ENCODE results near the gene ELK3. TPM values are rescaled to one million over a fixed set of nuclear protein-coding genes. Genes with fewer than 3 reads are reported as not detected.

The ELK3 gene
- total and polyA plus RNA-seq, 2 experiments from 2014 or later, result 5.5 to 8.3 TPM

- Histone ChIP-seq H3K27ac (ENCODE audit: low read depth) (no peak overlapping the region), H3K27me3 (ENCODE audit: insufficient read depth) (no peaks in the 10 kb centered on the region), H4K20me1 (replicated peaks; ENCODE audit: insufficient read depth) (no peaks in the 10 kb centered on the region; the same call in 1 of the 2 replicates), H3K79me2 (replicated peaks; ENCODE audit: insufficient read depth) (no peaks in the 10 kb centered on the region), H3K4me1 (ENCODE audit: insufficient read depth) (no peaks in the 10 kb centered on the region), H3K9me2 (ENCODE audit: insufficient read depth) (no peaks in the 10 kb centered on the region), H3K4me2 (no peak overlapping the region), H2AFZ (no peak overlapping the region), H3F3A (replicated peaks; ENCODE audit: low read depth) (no peaks in the 10 kb centered on the region), H3K36me3 (ENCODE audit: insufficient read depth) (no peaks in the 10 kb centered on the region), H3K4me3 (no peak overlapping the region)
- Mint-ChIP-seq H3K36me3 (ENCODE audit: low read depth) (no peaks in the 10 kb centered on the region), H3K9me3 (no peaks in the 10 kb centered on the region), H3K27me3 (ENCODE audit: insufficient read depth, low read depth, poor library complexity) (peaks cover 12% of the 10 kb centered on the region), H3K4me1 (peaks cover 5% of the 10 kb centered on the region), H3K27ac (no peak overlapping the region), H3K4me3 (no peak overlapping the region)
- no peak for DNase-seq (ENCODE audit: low spot score)
- no peak for ATAC-seq
- TF ChIP-seq NANOG (IDR thresholded peaks at IDR 0.05; ENCODE audit: borderline replicate concordance), result no peak
- TF ChIP-seq JUNB (IDR thresholded peaks at IDR 0.05; ENCODE audit: unreplicated experiment), result no peak
- no peak for TF ChIP-seq POLR2AphosphoS5 (IDR thresholded peaks at IDR 0.05; ENCODE audit: low read depth)
- no peak for TF ChIP-seq STAT1 (IDR thresholded peaks at IDR 0.05; ENCODE audit: unreplicated experiment)
Measured at GRCh38 chr12:96233939-96234461, 39.8 kb downstream of the ELK3 start.

- Histone ChIP-seq H3K27me3 (ENCODE audit: insufficient read depth) (no peaks in the 10 kb centered on the region), H3K27ac (ENCODE audit: low read depth) (no peak overlapping the region), H3K9me2 (ENCODE audit: insufficient read depth) (no peaks in the 10 kb centered on the region), H4K20me1 (replicated peaks; ENCODE audit: insufficient read depth) (no peaks in the 10 kb centered on the region; the same call in 1 of the 2 replicates), H3K4me1 (ENCODE audit: insufficient read depth) (no peaks in the 10 kb centered on the region), H3K79me2 (replicated peaks; ENCODE audit: insufficient read depth) (no peaks in the 10 kb centered on the region), H3K4me2 (no peak overlapping the region), H2AFZ (no peak overlapping the region), H3K36me3 (ENCODE audit: insufficient read depth) (no peaks in the 10 kb centered on the region), H3K4me3 (no peak overlapping the region), H3F3A (replicated peaks; ENCODE audit: low read depth) (no peaks in the 10 kb centered on the region)
- TF ChIP-seq ZNF331 (CRISPR knock-in tag; IDR thresholded peaks at IDR 0.05; ENCODE audit: low read depth) (no peak), CTCF (conservative IDR thresholded peaks at IDR 0.05; ENCODE audit: low read depth in 2 of 2) (no peak), EZH2phosphoT487 (IDR thresholded peaks at IDR 0.05; ENCODE audit: unreplicated experiment) (no peak)
- TF ChIP-seq, protein P1, sequence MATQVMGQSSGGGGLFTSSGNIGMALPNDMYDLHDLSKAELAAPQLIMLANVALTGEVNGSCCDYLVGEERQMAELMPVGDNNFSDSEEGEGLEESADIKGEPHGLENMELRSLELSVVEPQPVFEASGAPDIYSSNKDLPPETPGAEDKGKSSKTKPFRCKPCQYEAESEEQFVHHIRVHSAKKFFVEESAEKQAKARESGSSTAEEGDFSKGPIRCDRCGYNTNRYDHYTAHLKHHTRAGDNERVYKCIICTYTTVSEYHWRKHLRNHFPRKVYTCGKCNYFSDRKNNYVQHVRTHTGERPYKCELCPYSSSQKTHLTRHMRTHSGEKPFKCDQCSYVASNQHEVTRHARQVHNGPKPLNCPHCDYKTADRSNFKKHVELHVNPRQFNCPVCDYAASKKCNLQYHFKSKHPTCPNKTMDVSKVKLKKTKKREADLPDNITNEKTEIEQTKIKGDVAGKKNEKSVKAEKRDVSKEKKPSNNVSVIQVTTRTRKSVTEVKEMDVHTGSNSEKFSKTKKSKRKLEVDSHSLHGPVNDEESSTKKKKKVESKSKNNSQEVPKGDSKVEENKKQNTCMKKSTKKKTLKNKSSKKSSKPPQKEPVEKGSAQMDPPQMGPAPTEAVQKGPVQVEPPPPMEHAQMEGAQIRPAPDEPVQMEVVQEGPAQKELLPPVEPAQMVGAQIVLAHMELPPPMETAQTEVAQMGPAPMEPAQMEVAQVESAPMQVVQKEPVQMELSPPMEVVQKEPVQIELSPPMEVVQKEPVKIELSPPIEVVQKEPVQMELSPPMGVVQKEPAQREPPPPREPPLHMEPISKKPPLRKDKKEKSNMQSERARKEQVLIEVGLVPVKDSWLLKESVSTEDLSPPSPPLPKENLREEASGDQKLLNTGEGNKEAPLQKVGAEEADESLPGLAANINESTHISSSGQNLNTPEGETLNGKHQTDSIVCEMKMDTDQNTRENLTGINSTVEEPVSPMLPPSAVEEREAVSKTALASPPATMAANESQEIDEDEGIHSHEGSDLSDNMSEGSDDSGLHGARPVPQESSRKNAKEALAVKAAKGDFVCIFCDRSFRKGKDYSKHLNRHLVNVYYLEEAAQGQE (IDR thresholded peaks at IDR 0.05; ENCODE audit: unreplicated experiment), result no peak
- H3K9me3 Mint-ChIP-seq, result no peaks in the 10 kb centered on the region
- H3K4me3 Mint-ChIP-seq, result no peak overlapping the region
- peaks cover 5% of the 10 kb centered on the region for H3K4me1 Mint-ChIP-seq
- DNase-seq (ENCODE audit: low spot score) (no peak), ATAC-seq (no peak)
- no peaks in the 10 kb centered on the region for H3K36me3 Mint-ChIP-seq (ENCODE audit: low read depth)
- H3K27me3 Mint-ChIP-seq (ENCODE audit: insufficient read depth, low read depth, poor library complexity), result peaks cover 12% of the 10 kb centered on the region
- H3K27ac Mint-ChIP-seq, result no peak overlapping the region
Measured at GRCh38 chr12:96234591-96235483, 40.7 kb downstream of the ELK3 start.

Measured in GM23338 (cell line).